Left hindlimb (tissue), 1 donor: Measurements from ENCODE around the gene CDK18.
"Not testable (repeated sequence)": the region's sequence is repeated elsewhere in the genome, so short reads cannot be mapped to it uniquely, and the experiment has no call there.

Experiments
- DNase-seq: peaks from one replicate; pipeline ENCODE4 v3.0.0-alpha.2; 2018

CDK18 gene

DNA sequence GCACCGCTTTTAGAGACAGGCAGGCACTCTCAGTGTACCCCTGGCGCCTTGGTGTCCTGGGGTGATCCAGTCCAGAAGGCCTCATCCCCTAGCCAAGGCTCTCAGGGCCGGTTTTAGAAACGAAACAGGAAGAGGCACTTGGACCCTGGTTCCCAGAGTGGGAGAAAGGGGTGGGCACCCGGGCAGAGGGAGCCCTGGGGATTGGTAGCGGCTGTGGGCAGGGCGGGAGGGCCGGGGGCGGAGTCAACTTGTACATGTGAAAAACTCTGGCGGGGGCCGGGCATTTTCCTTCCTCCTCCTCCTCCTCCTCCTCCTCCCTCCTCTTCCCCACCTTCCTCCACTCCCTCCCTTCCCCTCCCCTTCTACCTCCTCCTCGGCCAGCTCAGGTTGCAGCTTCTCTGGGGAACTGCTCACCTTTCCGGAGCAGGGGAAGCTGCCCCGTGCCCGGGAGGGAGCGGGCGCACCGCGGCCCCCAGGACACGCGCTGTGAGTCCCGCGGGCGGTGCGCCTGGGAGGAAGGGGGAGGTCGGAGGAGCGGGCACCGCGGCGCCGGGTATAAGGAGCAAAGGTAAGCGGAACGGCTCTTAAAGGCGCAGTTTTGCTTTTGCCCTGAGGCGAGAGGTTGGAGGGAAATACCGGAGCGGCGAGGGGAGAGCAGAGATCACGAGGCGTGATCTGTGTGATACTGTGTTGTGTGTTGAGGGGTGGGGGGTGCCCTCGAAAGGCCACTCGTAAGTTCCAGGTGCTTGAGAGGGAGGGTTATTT is at the start of gene CDK18:
CDK18 (plus strand) TSS at position 359 of the 765 bp plus-strand sequence. CDS start 18,499 bp downstream, outside the sequence.
- peak; percentile 73 for DNase-seq

DNA sequence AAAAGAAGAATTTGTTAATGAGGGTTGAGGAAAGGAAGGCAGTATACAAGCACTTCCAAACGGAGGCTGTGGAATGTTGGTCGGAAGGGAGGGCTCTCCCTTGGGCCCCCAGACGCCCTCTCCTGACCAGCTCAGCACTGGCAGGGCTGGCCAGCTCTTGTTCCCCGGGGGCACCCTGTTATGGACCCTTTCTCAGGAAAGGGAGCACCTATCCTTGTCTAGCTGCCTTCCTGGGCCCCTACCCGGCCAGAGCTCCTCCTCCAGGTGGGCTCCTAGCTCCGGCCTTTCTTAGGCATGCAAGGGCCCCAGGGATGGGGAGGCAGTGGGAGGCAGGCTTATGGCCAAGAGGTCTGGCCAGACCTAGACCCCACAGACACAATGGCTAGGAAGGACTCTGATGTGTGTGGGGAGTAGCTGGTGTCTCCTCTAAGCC is 49.5 kb upstream of the CDK18 start:
- no peak for DNase-seq

DNA sequence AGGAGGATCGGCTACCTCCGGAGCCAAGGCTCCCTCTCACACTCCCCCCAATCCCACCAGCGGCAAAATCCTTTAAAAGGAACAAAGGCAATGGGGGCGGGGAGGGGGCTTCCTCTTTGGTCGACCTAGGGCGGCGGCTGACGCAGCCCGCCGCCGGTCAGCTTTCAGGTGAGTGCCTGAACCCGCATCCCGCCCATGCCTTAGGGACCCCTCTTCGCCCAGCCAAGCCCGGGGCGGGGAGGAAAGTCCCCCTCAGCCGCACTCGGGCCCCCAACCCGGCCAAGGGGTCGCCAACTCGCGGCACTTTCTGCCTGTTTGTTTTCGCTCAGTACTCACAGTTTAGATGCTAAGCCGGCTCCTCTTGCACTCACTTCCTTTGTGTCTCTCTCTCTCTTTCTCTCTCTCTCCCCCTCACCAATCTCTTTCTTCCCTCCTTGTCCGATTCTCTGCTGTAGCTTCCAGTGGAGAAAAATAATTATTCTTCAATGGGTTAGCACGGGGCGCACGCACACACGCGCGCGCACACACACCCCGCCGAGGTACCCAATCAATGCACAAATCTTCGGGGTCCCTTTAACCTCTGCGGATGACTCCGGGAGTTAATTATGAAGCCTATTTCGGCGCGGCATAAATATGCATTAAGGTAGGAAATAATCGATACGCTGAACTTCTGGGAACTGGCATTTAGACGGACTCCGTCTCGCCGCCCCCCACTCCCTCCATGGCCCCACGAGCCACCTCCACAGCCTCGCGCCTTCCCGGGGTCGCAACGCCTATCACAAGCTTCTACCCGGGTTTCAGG is 48.7 kb upstream of the CDK18 start, which contains the start of gene BLACAT1:
BLACAT1 (minus strand) TSS at position 465 of the 802 bp plus-strand sequence.
- DNase-seq = no peak

DNA sequence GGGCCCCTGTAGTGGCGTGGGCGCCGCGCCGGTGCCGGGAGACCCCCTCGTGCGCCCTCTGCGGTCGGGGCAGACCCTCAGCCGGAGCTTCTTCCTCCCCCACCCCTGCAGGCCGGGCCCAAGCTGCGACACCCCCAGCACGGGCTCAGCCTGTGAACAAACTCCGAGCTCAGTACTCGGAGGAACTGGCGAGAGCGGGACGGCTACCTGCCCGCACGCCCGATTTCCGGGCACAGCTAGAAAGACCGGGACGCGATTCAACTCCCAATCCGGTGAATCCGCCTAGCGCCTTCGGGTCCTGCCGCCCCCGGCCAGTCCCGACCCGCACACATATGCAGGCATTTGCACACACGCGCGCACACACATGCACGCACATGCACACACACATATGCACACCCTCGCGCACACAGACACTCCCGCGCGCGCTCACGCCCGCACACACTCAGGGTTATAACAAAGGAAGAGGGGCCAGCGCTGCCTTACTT is 48.0 kb upstream of the CDK18 start:
- no peak for DNase-seq

DNA sequence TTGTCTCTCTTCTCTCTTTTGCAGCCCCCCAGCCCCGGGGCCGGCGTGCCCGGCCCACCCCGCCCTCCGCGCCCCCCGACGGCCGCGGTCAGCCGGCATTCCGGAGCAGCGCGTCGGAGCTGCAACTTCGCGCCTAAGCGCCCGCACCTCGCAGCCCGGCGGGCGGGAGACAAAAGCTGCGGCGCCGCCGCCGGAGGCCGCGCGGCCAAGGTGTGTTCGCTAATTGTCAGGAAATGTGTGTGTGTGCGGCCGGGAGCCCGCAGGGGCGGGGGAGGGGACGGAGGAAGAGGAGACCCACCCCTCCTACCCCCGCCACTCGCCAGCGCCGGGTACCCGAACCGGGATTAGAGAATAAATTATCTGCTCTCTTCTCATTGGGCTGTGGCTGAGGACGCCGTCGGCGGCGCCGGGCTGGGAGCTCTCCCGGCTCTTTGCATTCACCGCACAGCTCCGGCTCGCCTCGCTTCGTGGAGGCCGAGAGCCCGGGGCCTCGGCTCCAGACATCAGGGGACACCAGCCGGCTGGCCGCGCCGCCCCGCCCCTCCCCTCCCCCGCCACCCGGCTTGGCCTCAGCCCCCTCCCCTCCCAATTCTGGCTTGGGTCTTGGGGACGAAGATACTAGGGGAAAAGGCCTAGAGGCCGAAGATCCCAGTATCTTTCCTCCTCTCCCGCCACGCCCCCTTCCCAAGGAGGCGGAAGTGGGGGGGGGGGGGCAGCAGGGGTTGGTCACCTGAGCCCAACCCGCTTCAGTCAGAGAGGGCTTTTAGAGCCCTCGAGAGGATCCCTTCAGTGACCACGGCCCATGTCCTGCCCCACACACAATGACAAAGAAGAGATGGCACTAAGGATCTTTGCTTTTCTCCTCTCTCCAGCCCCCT is 47.4 kb upstream of the CDK18 start:
- DNase-seq = no peak

DNA sequence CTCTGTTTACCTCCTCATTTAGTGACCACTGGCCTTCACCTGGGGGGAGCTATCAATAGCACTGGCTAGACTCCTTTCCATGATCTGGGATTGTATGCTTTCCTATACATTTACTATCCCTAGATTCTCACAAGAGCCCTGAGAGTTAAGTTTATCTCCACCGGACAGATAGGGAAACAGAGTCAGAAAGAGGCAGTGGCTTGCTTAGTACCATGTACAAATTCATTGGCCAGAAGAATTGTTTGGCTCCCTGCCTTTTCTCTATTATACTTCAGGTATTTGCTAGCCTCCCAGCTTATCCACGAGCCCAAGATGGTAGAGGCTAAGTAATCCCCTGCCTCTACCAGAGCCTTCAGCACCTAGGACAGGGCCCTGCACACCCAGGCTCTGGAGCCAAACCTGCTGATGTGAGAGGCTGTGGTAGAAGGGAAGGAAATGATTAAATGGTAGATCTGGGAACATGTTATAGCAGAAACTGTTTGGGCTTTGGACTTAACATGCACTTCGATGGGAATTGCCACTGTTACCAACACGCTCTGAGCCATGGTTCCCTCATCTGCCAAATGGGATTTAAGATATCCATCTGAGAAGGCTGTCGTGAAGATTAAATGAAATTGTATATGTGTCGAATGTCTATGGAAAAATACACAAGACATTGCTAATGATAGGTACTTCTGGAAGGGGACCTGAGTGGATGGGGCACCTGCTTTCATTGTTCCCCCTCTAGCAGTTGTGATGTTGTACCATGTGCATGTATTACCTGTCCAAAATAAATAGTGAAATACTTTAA is 45.5 kb upstream of the CDK18 start:
- peak; percentile 61 for DNase-seq

DNA sequence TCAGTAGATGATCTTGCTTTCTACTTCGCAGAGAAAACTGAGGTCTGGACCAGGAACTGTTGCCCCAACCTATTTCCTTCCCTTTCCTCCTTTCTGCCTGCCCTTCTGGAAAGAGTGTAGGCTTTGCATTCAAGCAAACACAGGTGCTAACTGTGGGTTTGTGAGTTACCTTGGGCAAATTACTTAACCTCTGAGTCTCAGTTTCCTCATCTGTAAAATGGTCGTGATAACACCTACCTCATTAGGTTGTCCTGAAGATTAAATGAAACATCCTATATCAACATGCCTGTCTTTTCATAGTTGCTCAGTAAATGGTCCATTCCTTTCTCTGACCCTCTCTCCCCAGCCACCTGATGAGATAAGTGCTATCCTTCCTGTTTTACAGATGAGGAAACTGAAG is 39.1 kb upstream of the CDK18 start:
- DNase-seq = no peak

DNA sequence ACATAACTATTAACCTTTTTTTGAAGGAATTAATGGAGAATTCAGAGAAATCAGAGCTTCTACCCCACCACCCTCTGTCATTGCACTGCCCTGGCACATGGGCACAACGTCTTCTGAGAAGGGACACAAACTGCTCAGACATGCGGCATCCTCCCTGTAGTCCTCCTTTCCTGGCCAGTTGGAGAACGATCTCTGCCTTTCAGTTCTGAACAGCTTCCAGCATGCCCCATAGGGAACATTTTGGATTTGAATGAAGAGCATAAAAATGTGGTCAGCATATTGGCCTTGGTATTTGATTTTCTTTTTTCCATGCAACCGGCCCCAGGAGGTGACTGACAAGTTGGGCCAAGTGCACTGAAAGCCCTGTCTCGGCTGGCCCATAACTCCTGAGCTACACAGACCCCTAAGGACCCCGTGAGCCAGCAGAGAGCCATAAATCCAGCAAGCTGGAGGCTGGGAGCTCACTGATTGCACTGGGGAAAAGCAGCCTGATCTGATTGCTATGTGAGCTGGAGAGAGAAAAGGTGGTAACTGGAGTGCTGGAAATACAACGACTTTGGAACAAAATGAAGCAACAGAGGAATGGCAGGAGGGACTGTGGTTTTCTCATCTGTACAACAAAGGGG is 37.8 kb upstream of the CDK18 start:
- no peak for DNase-seq

DNA sequence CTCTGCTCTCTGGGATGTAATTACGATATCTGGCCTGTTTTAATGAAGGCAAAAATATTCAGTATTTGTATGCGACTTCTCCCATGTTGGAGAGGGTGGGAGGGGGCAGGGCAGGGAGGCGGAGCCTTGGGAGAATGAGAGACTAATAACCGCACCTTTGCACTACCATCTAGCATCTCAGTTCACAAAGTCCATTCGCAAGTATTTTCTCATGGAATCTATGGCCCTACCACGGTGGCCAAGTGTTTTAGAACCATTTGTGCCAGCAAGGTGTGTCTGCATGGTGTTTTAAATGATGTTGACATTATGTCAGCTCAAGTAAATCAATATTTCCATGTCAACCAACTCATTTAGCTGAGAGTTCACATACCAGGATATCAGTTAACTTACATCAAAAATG is 34.3 kb upstream of the CDK18 start:
- DNase-seq = no peak

DNA sequence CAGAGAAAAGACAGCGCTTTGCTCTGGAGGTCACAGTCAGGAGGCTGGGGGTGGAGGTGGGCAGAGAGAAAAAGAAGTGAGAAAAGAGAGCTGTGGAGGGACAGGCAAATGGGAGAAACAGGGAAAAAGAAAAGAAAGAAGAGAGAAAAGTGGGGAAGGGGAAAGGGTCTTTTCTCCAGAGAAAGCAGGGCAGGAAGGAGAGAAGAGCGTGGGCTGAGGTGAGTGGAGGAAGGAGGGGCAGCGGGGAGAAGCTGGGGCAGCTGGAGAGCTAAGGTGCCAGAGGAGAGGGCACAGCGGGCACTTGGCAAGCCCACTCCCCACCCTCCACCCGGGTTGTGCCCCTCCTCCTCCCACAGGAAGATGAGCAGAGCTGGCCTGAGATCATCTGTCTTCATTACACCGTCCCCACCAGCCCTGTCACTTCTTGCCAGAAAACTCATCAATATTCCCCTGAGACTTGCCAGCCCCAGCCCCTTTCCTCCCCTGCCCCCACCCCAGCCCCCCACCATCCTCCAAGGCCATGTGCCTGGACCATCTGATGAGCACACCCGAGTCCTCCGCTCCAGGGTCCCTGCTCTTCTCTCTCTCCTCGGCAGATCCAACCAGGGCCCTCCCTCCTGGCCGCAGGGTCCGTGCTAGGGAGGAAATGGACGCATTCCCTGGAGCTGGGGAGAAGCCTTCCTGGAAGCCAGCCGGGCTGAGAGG is 31.6 kb upstream of the CDK18 start:
- no peak for DNase-seq

DNA sequence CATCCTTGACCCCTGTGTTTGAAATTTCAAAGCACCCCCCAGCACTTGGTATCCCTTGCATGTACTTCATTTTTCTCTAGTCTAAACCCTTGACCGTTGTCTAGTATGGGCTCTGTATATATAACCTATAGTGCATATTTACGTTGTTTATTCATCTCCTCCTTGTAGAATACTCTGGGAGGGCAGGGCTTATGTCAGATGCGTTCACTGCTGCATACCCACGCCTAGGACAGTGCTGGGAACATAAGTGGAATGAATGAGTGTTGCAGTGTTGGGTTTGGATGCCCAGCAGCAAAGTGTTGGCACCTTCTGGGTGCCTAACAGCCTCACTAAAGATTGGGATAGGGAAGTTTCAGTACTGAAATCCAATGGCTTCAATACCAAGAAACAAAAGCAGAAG is 31.0 kb upstream of the CDK18 start:
- no peak for DNase-seq

DNA sequence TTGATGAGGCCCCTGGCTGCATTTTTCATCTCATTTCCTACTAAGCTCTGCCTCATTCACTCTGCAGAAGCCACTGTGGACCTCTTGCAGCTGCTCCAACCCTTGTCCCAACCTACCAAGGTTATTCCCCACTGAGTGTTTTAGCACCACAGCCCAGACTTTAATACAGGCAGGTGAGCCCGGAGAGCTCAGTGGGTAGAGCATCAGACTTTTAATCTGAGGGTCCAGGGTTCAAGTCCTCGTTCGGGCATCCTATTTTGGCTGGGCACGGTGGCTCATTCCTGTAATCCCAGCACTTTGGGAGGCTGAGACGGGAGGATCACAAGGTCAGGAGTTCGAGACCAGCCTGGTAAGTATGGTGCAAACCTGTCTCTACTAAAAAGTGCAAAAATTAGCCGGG is 30.5 kb upstream of the CDK18 start:
- DNase-seq = no peak

DNA sequence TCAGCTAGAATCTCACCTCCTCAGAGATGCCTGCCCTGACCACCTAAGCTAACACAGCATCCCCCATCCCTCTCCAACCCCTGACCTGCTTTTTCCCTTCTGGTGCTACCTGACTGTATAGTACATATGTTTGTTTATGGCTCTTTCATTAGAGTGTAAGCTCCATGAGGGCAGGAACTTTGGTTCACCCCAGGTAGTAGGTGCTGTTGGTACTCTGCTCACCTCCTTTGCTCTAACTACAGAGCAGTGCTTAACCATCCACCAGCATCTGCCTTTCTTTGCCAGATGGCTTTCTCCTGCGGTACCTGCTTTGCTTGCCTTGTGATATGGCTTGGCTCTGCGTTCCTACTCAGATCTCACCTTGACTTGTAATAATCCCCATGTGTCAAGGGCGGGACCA is 29.9 kb upstream of the CDK18 start:
- no peak for DNase-seq

DNA sequence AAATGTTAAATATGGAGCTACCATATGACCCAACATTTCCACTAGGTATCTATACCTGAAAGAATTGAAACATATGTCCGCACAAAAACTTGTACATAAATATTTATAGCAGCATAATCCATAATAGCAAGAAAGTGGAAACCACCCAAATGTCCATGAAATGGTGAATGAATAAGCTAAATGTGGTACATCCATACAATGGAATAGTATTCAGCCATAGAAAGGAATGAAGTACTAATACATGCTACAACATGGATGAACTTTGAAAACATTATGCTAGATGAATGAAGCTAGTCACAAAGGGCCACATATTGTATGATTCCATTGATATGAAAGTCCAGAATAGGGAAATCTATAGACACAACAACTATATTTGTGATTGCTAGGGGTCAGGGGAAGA is 28.6 kb upstream of the CDK18 start:
- no peak for DNase-seq

DNA sequence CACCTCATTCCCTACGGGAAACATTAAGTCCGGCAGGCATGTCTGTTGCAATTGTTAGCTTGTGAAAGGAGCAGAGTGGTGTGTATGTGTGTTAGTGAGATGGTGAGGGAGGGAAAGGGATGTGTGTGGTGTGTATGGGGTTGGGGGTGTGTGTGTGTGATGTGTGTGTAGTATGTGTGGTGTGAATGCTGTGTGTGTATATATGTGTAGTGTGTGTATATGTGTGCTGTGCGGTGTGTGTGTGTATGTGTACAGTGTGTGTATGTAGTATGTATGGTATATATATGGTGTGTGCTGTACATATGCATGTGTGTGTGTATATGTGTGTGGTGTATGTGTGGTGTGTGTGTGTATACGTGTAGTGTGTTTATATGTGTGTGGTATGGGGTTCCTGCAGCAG is 27.8 kb upstream of the CDK18 start:
- DNase-seq = no peak

DNA sequence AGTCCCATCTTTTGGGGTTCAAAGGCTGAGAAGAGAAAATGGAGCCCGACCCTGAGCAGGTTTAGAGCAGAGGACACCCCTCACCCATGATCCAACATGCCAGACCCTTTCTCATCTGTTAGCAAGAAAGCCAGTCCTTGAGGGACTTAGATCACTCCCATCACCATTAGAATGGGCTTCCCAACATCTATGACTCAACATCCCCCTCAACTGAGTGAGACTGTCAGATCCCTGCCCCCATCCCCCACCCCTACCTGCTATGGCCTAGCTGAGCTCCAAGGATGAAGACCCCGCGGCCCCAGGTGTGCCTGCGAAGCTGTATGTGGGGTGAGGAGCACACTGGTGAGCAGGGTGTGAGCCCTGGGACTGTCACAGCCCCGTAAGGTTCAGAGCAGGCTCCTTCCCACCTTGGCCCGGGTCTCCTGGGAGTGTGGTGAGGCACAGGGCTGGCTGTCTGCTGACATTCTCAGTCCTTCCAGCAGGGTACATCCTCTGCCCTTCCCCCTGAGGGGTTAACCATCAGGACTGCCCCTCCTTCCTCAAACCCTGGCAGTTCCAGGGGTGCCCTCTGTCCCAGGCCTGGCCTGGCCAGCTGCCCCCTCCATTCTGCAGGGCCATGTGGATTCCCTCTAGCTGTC is 27.2 kb upstream of the CDK18 start:
- no peak for DNase-seq

DNA sequence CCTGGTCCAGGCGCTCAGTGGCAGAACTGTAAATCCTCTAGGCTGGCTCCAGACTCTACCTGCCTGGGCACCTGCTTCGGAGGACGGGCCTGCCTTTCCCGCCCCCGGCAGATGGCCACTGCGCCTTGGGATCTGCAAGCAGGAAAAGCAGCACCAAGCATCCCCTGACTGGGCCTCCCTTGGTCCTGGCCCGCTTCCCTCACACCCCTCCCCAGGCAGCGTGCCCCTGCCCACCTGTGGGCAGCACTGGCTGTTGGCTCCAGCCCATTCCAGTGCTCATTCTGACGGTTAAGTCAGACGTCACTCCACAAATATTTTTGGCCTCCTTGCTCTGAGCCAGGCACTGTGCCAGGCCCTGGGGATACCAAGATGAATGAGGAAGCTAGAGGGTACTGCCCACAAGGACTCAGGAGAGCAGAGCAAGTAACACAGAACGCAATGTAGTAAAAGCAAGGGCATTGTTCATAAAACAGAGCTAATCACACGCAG is 26.7 kb upstream of the CDK18 start:
- peak; percentile 69 for DNase-seq

DNA sequence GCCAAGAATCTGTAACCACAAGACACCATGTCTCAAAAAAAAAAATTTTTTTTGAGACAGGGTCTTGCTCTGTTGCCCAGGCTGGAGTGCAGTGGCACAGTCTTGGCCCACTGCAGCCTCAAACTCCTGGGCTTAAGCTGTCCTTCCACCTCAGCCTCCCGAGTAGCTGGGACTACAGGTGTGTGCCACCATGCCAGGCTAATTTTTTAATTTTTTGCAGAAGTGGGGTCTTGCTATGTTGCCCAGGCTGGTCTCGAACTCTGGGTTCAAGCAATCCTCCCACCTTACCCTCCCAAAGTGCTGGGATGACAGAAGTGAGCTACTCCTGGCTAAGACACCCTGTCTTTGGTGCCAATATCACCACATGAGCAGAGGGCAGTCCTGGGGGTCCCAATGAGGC is 25.5 kb upstream of the CDK18 start:
- DNase-seq = not testable (repeated sequence)

DNA sequence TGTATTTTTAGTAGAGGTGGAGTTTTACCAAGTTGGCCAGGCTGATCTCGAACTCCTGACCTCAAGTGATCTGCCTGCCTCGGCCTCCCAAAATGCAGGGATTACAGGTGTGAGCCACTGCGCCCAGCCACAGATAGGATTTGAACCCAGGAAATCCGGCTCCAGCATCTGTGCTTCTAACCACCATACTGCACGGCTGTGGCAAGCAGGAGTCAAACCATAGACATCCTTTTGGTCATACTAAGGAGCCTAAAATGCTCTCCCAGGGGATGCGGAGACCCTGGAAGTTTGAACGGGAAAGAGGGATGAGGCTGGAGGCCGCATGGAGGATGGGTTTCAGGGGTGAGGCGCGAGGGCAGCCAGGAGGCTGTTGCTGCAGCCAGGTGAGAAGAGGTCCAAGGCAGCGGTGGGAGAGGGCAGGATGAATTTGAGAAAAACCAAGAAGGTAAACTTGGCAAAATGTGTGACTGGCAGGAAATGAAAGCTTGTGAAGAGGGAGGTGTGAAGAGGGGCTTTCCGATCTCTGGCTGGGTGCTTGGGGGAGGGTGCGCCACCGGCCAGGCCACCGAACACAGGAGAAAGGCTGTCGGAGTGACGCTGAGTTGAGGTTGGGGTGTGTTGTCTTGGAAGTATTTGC is 24.0 kb upstream of the CDK18 start:
- DNase-seq = peak; percentile 11

DNA sequence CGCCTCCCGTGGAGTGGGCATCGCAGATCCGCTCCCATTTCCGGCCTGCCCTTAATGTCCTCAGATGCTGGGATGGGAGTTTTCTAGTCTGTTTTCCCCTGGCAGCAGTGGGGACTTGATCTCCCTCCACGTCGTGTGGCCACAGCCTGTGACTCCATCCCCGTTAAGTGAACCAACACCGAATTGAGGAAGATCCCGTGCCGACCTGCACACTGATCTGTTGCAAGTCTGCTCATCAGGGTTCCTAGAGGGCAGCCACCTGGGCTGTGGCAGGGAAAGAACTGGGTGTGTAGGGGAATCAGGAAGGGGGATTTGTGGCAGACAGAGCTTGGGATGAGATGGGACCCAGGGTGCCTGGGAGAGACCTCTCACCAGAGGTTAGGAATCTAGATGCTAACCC is 23.3 kb upstream of the CDK18 start:
- DNase-seq = peak; percentile 18
